Measurements from ENCODE around the gene RPE65.

GRCh38 chr1:68421350-68421749 is 28.4 kb downstream of the RPE65 start:
- TF ChIP-seq CTCF (IDR thresholded peaks at IDR 0.05), result no peak
- TF ChIP-seq ZFX (IDR thresholded peaks at IDR 0.05; ENCODE audit: borderline replicate concordance), result no peak
